Brain pericyte (primary cell): ENCODE results near the gene MZT2A.
"Not testable (repeated sequence)": the region's sequence is repeated elsewhere in the genome, so short reads cannot be mapped to it uniquely, and the experiment has no call there.

Experiments used
- DNase-seq: peaks from one replicate; pipeline ENCODE4 v3.0.0-alpha.2; 2012; ENCODE audit warnings: low read depth, low spot score

Gene MZT2A

DNA sequence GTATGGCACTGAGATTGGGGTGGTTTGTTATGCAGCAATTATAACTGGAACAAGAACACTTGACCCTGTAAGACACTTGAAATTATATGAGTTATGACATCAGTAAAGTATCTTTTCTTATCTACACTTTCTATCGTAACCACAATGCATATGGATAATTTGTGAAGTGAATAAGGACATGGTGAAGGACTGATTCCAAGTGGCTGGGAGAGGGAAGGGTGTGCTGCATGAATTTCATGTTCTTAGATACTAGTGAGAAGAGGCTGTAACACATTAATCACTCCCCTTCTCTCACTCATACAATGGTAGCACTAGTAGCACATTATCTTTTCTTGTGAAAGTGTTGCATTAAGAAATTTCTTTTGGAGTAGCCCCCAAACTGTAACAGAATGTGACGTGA lies 37.3 kb downstream of the MZT2A start:
- DNase-seq: not testable (repeated sequence)

- DNase-seq: not testable (repeated sequence)
Measured at GRCh38 chr2:131451265-131451949, 40.8 kb downstream of the MZT2A start.

DNA sequence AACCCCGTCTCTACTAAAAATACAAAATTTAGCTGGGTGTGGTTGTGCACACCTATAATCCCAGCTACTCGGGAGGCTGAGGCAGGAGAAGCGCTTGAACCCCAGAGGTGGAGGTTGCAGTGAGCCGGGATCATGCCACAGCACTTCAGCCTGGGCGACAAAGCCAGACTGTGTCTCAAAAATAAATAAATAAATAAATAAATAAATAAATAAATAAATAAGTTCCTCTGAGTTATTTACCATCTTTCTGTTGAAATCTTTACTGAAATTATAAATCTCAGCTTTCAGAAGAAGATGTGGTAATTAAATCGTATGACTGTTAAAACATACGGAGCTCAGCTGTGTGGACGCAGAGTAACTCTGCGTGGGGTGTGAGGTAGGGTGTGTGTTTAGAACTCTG lies 44.2 kb downstream of the MZT2A start:
- DNase-seq: not testable (repeated sequence)

DNA sequence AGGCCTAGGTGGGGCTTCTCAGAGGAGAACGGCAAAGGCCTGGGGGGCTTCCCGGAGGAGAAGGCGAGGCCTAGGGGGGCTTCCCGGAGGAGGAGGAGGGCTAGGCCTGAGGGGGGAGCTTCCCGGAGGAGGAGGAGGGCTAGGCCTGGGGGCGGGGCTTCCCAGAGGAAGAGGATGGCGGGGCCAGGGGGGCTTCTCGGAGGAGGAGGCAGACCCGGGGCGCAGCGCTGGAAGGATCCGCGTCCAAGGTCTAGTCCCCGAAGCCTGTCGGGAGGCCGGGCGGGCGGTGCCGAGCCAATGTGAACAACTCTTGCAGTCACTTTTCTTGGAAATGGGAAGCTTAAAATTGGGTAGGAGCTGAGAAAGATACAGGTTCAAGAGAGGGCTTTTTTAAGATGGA lies 46.3 kb downstream of the MZT2A start:
- no peak for DNase-seq

DNA sequence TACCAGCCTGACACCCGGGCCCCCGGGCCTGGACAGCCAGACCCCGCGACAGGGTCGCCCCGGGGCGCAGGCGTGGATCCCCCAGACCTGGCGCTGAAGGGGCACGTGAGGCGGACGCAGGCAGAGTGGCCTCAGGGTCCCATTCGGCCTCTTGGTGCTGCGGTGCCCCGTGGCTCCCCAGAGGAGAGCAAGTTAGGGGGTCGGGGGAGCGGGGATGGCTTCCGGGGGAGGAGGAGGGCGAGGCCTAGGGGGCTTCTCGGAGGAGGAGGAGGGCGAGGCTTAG lies 46.7 kb downstream of the MZT2A start:
- DNase-seq: not testable (repeated sequence)

DNA sequence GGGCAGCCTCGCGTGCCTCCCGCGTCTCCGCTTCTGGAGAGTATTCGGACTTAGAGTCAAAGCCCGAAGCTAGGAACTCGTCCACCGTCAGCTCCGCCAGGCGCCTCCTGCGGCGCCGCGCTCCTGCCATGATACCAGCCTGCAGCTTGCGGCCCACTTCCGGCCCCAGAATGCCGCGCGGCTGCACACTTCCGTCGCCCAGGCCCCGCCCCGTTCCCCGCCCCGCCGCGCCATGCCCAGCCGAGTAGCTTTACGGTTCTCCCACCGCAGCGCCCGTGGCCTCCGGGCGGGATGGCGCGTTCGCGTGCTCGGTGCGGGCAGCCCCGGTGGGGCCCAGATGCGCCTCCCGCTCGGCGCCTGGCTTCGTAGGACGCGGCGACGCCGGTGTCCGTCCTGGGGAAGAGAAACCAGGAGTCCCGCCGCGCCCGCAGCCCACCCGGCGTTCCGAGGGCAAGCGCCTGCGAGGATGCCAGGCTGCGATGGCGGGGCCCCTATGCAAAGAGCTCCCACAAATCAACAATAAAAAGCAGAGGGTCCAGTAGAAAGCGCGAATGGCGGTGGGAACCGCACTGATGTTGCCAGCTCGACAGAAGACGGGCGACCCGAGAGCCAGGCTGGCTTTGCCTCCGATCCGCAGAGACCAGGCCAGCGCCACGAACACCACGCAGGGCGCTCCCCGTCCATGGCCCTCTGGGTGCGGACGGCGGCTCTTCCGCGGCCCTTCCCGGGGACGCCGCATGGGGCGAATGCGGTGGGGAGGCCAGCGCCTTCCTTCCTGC lies 47.3 kb downstream of the MZT2A start:
- not testable (repeated sequence) for DNase-seq

DNA sequence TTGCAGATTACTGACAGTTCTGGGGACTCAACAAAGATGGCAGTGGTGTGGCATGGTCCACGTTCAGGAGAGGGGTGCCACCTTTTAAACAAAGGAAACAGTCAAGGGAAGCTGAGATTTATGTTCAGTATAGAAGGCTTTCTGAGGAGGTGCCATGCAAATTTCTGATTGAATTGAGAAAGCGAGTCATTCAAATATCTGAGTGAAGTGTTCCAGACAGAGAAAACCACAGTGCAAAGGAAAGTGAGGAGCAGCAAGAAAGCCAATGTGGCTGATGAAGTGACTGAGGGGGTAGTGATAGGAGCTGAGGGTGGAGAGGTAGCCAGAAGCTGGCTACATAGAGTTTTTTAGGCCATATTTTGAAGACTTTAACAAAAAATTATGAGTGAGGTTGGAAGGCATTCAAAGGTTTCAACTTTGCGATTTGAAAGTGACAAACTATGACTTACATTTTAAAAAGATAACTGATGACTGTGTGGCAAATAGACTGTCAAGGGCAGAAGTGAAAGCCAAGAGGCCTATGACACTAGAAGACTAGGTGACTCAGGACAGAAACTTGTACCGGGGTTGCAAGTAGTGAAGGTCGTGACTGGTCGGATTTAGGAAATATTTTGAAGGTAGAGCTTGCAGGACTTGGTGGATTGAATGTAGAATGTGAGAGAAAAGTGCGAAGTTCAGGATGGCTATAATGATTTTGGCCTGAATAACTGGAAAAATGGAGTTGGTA lies 51.3 kb downstream of the MZT2A start:
- not testable (repeated sequence) for DNase-seq
